HepG2 (cell line): ENCODE data around the gene CFAP61. TPM values are rescaled to one million over a fixed set of nuclear protein-coding genes. Genes with fewer than 3 reads are reported as not detected.

ENCODE experiments used
- ATAC-seq: fragments of 200-7000 bp; cut with Tn5 transposase; 3 replicates; pipeline ENCODE4 v1.9.1; 2020; ENCODE audit warnings: mild to moderate bottlenecking, moderate library complexity
- BruUV-seq: library from RNA; stranded (reverse); fragments of 400-500 nt; replicated peaks from 2 replicates; lab custom pipeline; 2021; lab: Mats Ljungman, UMichigan
- CTCF ChIA-PET: fragments of 300-600 bp; formaldehyde crosslinking; extraction: SDS; loops from one replicate; lab custom pipeline; 2021; ENCODE audit warnings: low total read pairs, inconsistent platforms, low intra/inter-chr PET ratio; lab: Yijun Ruan, JAX
- POLR2A ChIA-PET: fragments of 350-600 bp; sonication (Branson Sonifier 250); formaldehyde crosslinking; loops from one replicate; lab custom pipeline; 2020; ENCODE audit warnings: antibody characterized with exemption, inconsistent platforms; lab: Yijun Ruan, JAX
- DNase-seq: peaks from one replicate; pipeline ENCODE4 v3.0.0-alpha.2; 2015; ENCODE audit warnings: low spot score
- FAIRE-seq: peaks from 3 replicates; lab custom pipeline; 2011; peaks lifted over from hg19 to GRCh38; lab: Jason Lieb, UNC
- H2AFZ ChIP-seq: one replicate; pipeline ENCODE4 v1.6.1; 2011; ENCODE audit warnings: low read length, inconsistent platforms
- H3K27ac ChIP-seq: fragments of 300-600 bp; 3 replicates; pipeline ENCODE4 v1.8.0; 2011; ENCODE audit warnings: mixed run types, mild to moderate bottlenecking, mixed read lengths, low read length, inconsistent platforms; ENCODE audit not compliant: insufficient read depth; ENCODE audit errors: extremely low read length
- H3K27me3 ChIP-seq, 2 experiments: fragments of 200-600 bp in 1 of 2; 2 replicates in 1 of 2; 3 replicates in 1 of 2; pipeline versions ENCODE4 v1.6.0 to v1.8.0; 2011; ENCODE audit warnings: low read length in 2 of 2, mild to moderate bottlenecking in 2 of 2, moderate library complexity in 2 of 2, inconsistent platforms in 1 of 2; ENCODE audit not compliant: insufficient read depth in 2 of 2, control insufficient read depth in 1 of 2
- H3K36me3 ChIP-seq, 2 experiments: fragments of 200-600 bp in 1 of 2; replicated peaks in 1 of 2; 2 replicates in 1 of 2; 3 replicates in 1 of 2; pipeline versions ENCODE4 v1.5.1 to v1.8.0; 2011; ENCODE audit warnings: low read length in 2 of 2, inconsistent platforms in 1 of 2; ENCODE audit not compliant: insufficient read depth in 2 of 2, control insufficient read depth in 1 of 2
- H3K4me1 ChIP-seq: 2 replicates; pipeline ENCODE4 v1.5.1; 2012; ENCODE audit warnings: low read length, inconsistent platforms; ENCODE audit not compliant: insufficient read depth
- H3K4me2 ChIP-seq: 2 replicates; pipeline ENCODE4 v1.6.0; 2011; ENCODE audit warnings: low read depth, low read length, inconsistent platforms
- H3K4me3 ChIP-seq, 3 experiments: fragments of 200-600 bp in 1 of 3; sonication (generic), shearing (Covaris generic) in 1 of 3; replicated peaks in 1 of 3; 2 replicates each; pipeline ENCODE4 v1.5.1; 2011 to 2016; ENCODE audit warnings: low read length in 3 of 3, inconsistent platforms in 2 of 3, low read depth in 2 of 3, mild to moderate bottlenecking in 2 of 3, control low read depth in 1 of 3, mixed read lengths in 1 of 3; ENCODE audit not compliant: insufficient read depth in 1 of 3
- H3K79me2 ChIP-seq: one replicate; pipeline ENCODE4 v1.6.1; 2011; ENCODE audit warnings: low read length, inconsistent platforms; ENCODE audit not compliant: insufficient read depth
- H3K9ac ChIP-seq: 2 replicates; pipeline ENCODE4 v1.6.0; 2011; ENCODE audit warnings: mild to moderate bottlenecking, low read depth, low read length, inconsistent platforms; ENCODE audit not compliant: insufficient read depth
- H3K9me3 ChIP-seq: 2 replicates; pipeline ENCODE4 v1.5.1; 2012; ENCODE audit warnings: mild to moderate bottlenecking, low read length
- H4K20me1 ChIP-seq: 2 replicates; pipeline ENCODE4 v1.6.0; 2011; ENCODE audit warnings: inconsistent platforms, mild to moderate bottlenecking, low read length, moderate library complexity; ENCODE audit not compliant: insufficient read depth
- ARNT2 ChIP-seq: sonication (generic); formaldehyde crosslinking; IDR thresholded peaks from 2 replicates; pipeline ENCODE4 v1.8.0; 2022; ENCODE audit warnings: mild to moderate bottlenecking, low read depth, missing genetic modification reagents, moderate library complexity
- CBX5 ChIP-seq: sonication (generic); formaldehyde crosslinking; IDR thresholded peaks from 2 replicates; pipeline ENCODE4 v1.4.0; 2020; ENCODE audit warnings: missing genetic modification reagents, borderline replicate concordance
- HOXA3 ChIP-seq: sonication (generic); formaldehyde crosslinking; IDR thresholded peaks from 2 replicates; pipeline ENCODE4 v1.5.0; 2020; ENCODE audit warnings: missing genetic modification reagents
- KDM5B ChIP-seq: sonication (generic); formaldehyde crosslinking; IDR thresholded peaks from 2 replicates; pipeline ENCODE4 v1.4.0; 2020; ENCODE audit warnings: missing genetic modification reagents, mild to moderate bottlenecking, borderline replicate concordance
- NR2F6 ChIP-seq, 2 experiments: IDR thresholded peaks; 2 replicates each; pipeline ENCODE4 v1.6.1; 2016; ENCODE audit warnings: antibody characterized with exemption in 1 of 2, mild to moderate bottlenecking in 1 of 2
- SNAPC2 ChIP-seq: sonication (generic); formaldehyde crosslinking; IDR thresholded peaks from 2 replicates; pipeline ENCODE4 v1.8.1; 2022; ENCODE audit warnings: mild to moderate bottlenecking, missing genetic modification reagents
- SOX13 ChIP-seq, 3 experiments: fragments of 450-650 bp in 1 of 3; sonication (generic) in 1 of 3; formaldehyde crosslinking in 1 of 3; IDR thresholded peaks in 2 of 3; conservative IDR thresholded peaks in 1 of 3; 2 replicates each; pipeline versions ENCODE4 v1.5.0 to v1.6.1; 2016 to 2020; ENCODE audit warnings: antibody characterized with exemption in 1 of 3, mild to moderate bottlenecking in 1 of 3, missing compliant biosample characterization in 1 of 3, missing genetic modification reagents in 1 of 3, moderate library complexity in 1 of 3
- SOX5 ChIP-seq: IDR thresholded peaks from 2 replicates; pipeline ENCODE4 v1.6.1; 2016; ENCODE audit warnings: borderline replicate concordance
- SOX6 ChIP-seq, 2 experiments: fragments of 450-650 bp in 1 of 2; sonication (generic) in 1 of 2; formaldehyde crosslinking in 1 of 2; IDR thresholded peaks; 2 replicates each; pipeline versions ENCODE4 v1.4.0 to v1.6.1; 2017 to 2020; ENCODE audit warnings: antibody characterized with exemption in 1 of 2, mild to moderate bottlenecking in 1 of 2, missing genetic modification reagents in 1 of 2
- TAF1 ChIP-seq: sonication (generic); formaldehyde crosslinking; IDR thresholded peaks from 2 replicates; pipeline ENCODE4 v1.4.0; 2020; ENCODE audit warnings: missing genetic modification reagents
- TSC22D2 ChIP-seq: sonication (generic); formaldehyde crosslinking; IDR thresholded peaks from 2 replicates; pipeline ENCODE4 v1.5.1; 2020; ENCODE audit warnings: missing genetic modification reagents, mild to moderate bottlenecking, borderline replicate concordance
- ZFAT ChIP-seq: sonication (generic); formaldehyde crosslinking; conservative IDR thresholded peaks from 2 replicates; pipeline ENCODE4 v1.8.1; 2023; ENCODE audit warnings: missing genetic modification reagents, inconsistent platforms
- ZFX ChIP-seq: sonication (generic); formaldehyde crosslinking; IDR thresholded peaks from 2 replicates; pipeline ENCODE4 v1.4.0; 2020; ENCODE audit warnings: mild to moderate bottlenecking, low read depth, missing genetic modification reagents, moderate library complexity
- ZMYM3 ChIP-seq: sonication (generic); formaldehyde crosslinking; IDR thresholded peaks from 2 replicates; pipeline ENCODE4 v1.5.1; 2020; ENCODE audit warnings: mild to moderate bottlenecking, missing genetic modification reagents
- ZNF816 ChIP-seq: sonication (generic); formaldehyde crosslinking; IDR thresholded peaks from 2 replicates; pipeline ENCODE4 v1.8.0; 2022; ENCODE audit warnings: missing genetic modification reagents, mild to moderate bottlenecking, borderline replicate concordance
- WGBS: methylation state at CpG from one replicate; pipeline ENCODE4 v1.1.6; 2017; ENCODE audit warnings: low lambda C conversion rate; 5-methylcytosine and 5-hydroxymethylcytosine counted together
- in situ Hi-C: cut with HindIII; loops from 2 replicates; pipeline ENCODE4 v1.10.0; 2017; ENCODE audit warnings: low pct_unique_long_range_greater_than_20kb; ENCODE audit not compliant: extremely low pct_ligation_motif_present
- intact Hi-C: fragments of 100-400 bp; cut with micrococcal nuclease; formaldehyde crosslinking; loops from one replicate; pipeline ENCODE4 v1.10.0; 2022; ENCODE audit not compliant: unreplicated experiment
- polyA plus RNA-seq, 8 experiments: library from polyadenylated mRNA; depleted of rRNA in 3 of 8; stranded (reverse) in 7 of 8; unstranded in 1 of 8; fragments of >200 nt; fragmentation: Illumina TruSeq in 4 of 8; extraction: Trizol in 4 of 8; gene quantifications; 2 replicates each; pipeline versions ENCODE4 v1.2.1 to v1.2.3, GENCODE V29; 2011 to 2016; ENCODE audit warnings: low read depth in 4 of 8, missing spikeins in 1 of 8, mixed read lengths in 1 of 8; ENCODE audit not compliant: insufficient read depth in 1 of 8
- total RNA-seq, 5 experiments: library from RNA; depleted of rRNA; stranded (reverse); fragments of >200 nt; fragmentation: Illumina TruSeq; extraction: Trizol; gene quantifications; 2 replicates each; pipeline ENCODE4 v1.2.3, GENCODE V29; 2016; ENCODE audit warnings: low read depth in 1 of 5
- TF ChIP-seq, protein P1 (sequence below): sonication (generic); formaldehyde crosslinking; IDR thresholded peaks from 2 replicates; pipeline ENCODE4 v1.4.0; 2020; ENCODE audit warnings: mild to moderate bottlenecking, missing genetic modification reagents
- TF ChIP-seq, protein P2 (sequence below): IDR thresholded peaks from 2 replicates; pipeline ENCODE4 v1.6.1; 2016; ENCODE audit warnings: missing genetic modification reagents, missing compliant biosample characterization
- TF ChIP-seq, protein P3 (sequence below): sonication (generic); formaldehyde crosslinking; conservative IDR thresholded peaks from 2 replicates; pipeline ENCODE4 v1.8.0; 2022; ENCODE audit warnings: missing genetic modification reagents
- TF ChIP-seq, protein P4 (sequence below): IDR thresholded peaks from 2 replicates; pipeline ENCODE4 v1.6.1; 2012; ENCODE audit warnings: low read depth, low read length, improper control_type of control experiment

Gene CFAP61
- total and polyA plus RNA-seq, 2 of the 13 experiments (the other 11 are each of a cell fraction or from before 2014, with no cell fraction given) = 0.27 TPM; not detected in 1

DNA sequence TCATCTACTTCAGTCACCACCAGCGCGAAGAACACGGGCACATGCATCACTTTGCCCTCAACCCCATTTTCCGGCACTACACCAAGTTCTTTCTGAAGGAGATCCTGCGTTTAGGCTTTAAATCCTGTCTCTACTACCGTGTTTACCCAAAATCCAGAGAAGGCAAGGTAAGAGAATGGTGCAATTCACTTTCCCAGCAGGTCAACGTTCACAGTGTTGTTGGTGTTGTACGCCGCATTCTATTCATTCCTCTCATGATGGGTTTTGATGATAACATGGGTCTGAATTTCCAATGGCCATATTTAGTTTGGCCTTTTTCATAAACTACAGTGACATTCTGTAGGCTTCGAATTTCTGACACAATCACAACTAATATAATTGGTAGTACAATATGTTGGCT lies 144.3 kb downstream of the CFAP61 start:
- no peaks in the 10 kb centered on the region for H3K9me3 ChIP-seq
- peak; percentile 87 for DNase-seq
- POLR2A ChIA-PET = no interaction called here
- peak; percentile 97 for ATAC-seq
- H4K20me1 ChIP-seq = no peaks in the 10 kb centered on the region
- peak overlapping the region; percentile 59 for H3K4me2 ChIP-seq
- WGBS = under 1% methylated on average over 10 of the region's 10 CpGs
- H3K9ac ChIP-seq = no peak overlapping the region
- in situ Hi-C loops (no loop called here), intact Hi-C loops (loop anchor here (1.0 kb wide), 1 partner anchor 44 kb away; no protein-coding TSS in a partner anchor)
- peak; percentile 75 for FAIRE-seq
- CTCF ChIA-PET = no interaction called here
- H2AFZ ChIP-seq = peak overlapping the region; percentile 0
- no peaks in the 10 kb centered on the region for H3K27me3 ChIP-seq
- H3K36me3 ChIP-seq = no peaks in the 10 kb centered on the region
- no peak overlapping the region; a peak in 1 of 6 replicates for H3K4me3 ChIP-seq
- no TSS peak for BruUV-seq
- H3K27ac ChIP-seq = no peak overlapping the region
- H3K4me1 ChIP-seq = peaks cover 26% of the 10 kb centered on the region
- H3K79me2 ChIP-seq = no peaks in the 10 kb centered on the region
- 0 out of 2 replicates have a peak, but pooled peaks have one; percentile 17 for TF ChIP-seq ZMYM3 (CRISPR knock-in tag)
- no peak for TF ChIP-seq SOX13 (IDR thresholded peaks at IDR 0.05)
- peak in 1 of 2 experiments; percentile 80; a peak in 2 of 4 replicates for TF ChIP-seq SOX13 (CRISPR knock-in tag; conservative IDR thresholded peaks at IDR 0.05 in 1 of 2, IDR thresholded peaks at IDR 0.05 in 1 of 2)
- no peak for TF ChIP-seq NR2F6 (IDR thresholded peaks at IDR 0.05)
- TF ChIP-seq NR2F6 (CRISPR knock-in tag; IDR thresholded peaks at IDR 0.05) = peak; percentile 48
- TF ChIP-seq, protein P1, sequence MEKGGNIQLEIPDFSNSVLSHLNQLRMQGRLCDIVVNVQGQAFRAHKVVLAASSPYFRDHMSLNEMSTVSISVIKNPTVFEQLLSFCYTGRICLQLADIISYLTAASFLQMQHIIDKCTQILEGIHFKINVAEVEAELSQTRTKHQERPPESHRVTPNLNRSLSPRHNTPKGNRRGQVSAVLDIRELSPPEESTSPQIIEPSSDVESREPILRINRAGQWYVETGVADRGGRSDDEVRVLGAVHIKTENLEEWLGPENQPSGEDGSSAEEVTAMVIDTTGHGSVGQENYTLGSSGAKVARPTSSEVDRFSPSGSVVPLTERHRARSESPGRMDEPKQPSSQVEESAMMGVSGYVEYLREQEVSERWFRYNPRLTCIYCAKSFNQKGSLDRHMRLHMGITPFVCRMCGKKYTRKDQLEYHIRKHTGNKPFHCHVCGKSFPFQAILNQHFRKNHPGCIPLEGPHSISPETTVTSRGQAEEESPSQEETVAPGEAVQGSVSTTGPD = no peak
- 0 out of 2 replicates have a peak, but pooled peaks have one; percentile 44 for TF ChIP-seq SNAPC2 (CRISPR knock-in tag)
- no peak for TF ChIP-seq TSC22D2 (CRISPR knock-in tag)
- no peak for TF ChIP-seq ZNF816
- no peak for TF ChIP-seq SOX6 (IDR thresholded peaks at IDR 0.05)
- peak; percentile 52 for TF ChIP-seq SOX6 (CRISPR knock-in tag; IDR thresholded peaks at IDR 0.05)
- peak; percentile 35; the same call in 1 of the 2 replicates for TF ChIP-seq ZFX
- no peak for TF ChIP-seq ARNT2
- peak; percentile 78; the same call in 1 of the 2 replicates for TF ChIP-seq SOX5 (CRISPR knock-in tag)
- TF ChIP-seq, protein P2, sequence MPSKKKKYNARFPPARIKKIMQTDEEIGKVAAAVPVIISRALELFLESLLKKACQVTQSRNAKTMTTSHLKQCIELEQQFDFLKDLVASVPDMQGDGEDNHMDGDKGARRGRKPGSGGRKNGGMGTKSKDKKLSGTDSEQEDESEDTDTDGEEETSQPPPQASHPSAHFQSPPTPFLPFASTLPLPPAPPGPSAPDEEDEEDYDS (CRISPR knock-in tag) = no peak
- TF ChIP-seq, protein P3, sequence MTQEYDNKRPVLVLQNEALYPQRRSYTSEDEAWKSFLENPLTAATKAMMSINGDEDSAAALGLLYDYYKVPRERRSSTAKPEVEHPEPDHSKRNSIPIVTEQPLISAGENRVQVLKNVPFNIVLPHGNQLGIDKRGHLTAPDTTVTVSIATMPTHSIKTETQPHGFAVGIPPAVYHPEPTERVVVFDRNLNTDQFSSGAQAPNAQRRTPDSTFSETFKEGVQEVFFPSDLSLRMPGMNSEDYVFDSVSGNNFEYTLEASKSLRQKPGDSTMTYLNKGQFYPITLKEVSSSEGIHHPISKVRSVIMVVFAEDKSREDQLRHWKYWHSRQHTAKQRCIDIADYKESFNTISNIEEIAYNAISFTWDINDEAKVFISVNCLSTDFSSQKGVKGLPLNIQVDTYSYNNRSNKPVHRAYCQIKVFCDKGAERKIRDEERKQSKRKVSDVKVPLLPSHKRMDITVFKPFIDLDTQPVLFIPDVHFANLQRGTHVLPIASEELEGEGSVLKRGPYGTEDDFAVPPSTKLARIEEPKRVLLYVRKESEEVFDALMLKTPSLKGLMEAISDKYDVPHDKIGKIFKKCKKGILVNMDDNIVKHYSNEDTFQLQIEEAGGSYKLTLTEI (CRISPR knock-in tag) = no peak
- TF ChIP-seq ZFAT (CRISPR knock-in tag) = no peak
- TF ChIP-seq, protein P4, sequence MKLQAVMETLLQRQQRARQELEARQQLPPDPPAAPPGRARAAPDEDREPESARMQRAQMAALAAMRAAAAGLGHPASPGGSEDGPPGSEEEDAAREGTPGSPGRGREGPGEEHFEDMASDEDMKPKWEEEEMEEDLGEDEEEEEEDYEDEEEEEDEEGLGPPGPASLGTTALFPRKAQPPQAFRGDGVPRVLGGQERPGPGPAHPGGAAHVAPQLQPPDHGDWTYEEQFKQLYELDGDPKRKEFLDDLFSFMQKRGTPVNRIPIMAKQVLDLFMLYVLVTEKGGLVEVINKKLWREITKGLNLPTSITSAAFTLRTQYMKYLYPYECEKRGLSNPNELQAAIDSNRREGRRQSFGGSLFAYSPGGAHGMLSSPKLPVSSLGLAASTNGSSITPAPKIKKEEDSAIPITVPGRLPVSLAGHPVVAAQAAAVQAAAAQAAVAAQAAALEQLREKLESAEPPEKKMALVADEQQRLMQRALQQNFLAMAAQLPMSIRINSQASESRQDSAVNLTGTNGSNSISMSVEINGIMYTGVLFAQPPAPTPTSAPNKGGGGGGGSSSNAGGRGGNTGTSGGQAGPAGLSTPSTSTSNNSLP = peak; percentile 39; the same call in 1 of the 2 replicates
- no peak for TF ChIP-seq KDM5B
- no peak for TF ChIP-seq TAF1 (CRISPR knock-in tag)
- TF ChIP-seq CBX5 (CRISPR knock-in tag) = no peak
- no peak for TF ChIP-seq HOXA3 (CRISPR knock-in tag)
